ENCODE measurements around the gene THRB. TPM values are rescaled to one million over a fixed set of nuclear protein-coding genes. Genes with fewer than 3 reads are reported as not detected.

Gene THRB
- total and polyA plus RNA-seq, 12 donors = 3.8 to 32.8 (median 26.0) TPM

- Histone ChIP-seq H3K9me3 (no peaks in the 10 kb centered on the region), H3K4me3 (no peak overlapping the region), H3K27ac (no peak overlapping the region), H3K4me1 (peaks cover 0 to 34% (median 8%) of the 10 kb centered on the region in 9 donors), H3K36me3 (no peaks in the 10 kb centered on the region), H3K27me3 (no peaks in the 10 kb centered on the region)
- ATAC-seq (no peak), DNase-seq (no peak)
- intact Hi-C loops (cut with DNase I) = loop anchor here in 1 of 10 donors (10.0 kb wide), 1 partner anchor 258 kb away; no protein-coding TSS in a partner anchor
- no peak for TF ChIP-seq CTCF (IDR thresholded peaks at IDR 0.05)
Observed at GRCh38 chr3:24387000-24387399, 107.7 kb downstream of the THRB start.

DNA sequence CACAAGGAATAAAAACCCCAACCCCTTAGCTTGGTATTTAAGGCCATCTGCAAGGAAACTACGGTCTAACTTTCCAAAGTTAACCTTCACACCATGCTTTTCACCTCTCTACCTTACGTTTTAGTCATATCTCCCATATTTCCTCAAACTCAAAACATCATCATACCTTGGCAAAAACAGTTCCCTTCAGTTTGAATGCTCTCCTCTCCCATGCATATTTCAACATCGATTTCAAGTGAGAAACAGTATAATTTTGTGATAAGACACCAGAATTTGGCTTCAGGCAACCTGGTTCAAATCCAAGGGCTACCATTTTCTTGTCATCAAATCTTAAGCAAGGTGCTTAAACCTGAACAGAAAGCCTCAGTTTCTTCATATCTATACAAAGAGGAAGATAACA lies 108.2 kb downstream of the THRB start:
- no peaks in the 10 kb centered on the region for H3K36me3 ChIP-seq
- no peak overlapping the region for H3K27ac ChIP-seq
- no peak for TF ChIP-seq CTCF (IDR thresholded peaks at IDR 0.05)
- H3K9me3 ChIP-seq = no peaks in the 10 kb centered on the region
- H3K4me1 ChIP-seq = peaks cover 0 to 34% (median 8%) of the 10 kb centered on the region in 9 donors
- no peaks in the 10 kb centered on the region for H3K27me3 ChIP-seq
- ATAC-seq (no peak), DNase-seq (no peak)
- H3K4me3 ChIP-seq = no peak overlapping the region
- intact Hi-C loops (cut with DNase I) = loop anchor here in 1 of 10 donors (10.0 kb wide), 1 partner anchor 258 kb away; no protein-coding TSS in a partner anchor
- WGBS, 2 donors = 77 to 82% methylated on average over 3 of the region's 3 CpGs

GRCh38 chr3:24385012-24385615 lies 109.5 kb downstream of the THRB start:
- TF ChIP-seq CTCF (IDR thresholded peaks at IDR 0.05) = no peak
- DNase-seq = no peak
- Histone ChIP-seq H3K4me1 (peaks cover 0 to 30% (median 6%) of the 10 kb centered on the region in 9 donors), H3K27ac (no peak overlapping the region), H3K4me3 (no peak overlapping the region), H3K36me3 (no peaks in the 10 kb centered on the region), H3K27me3 (no peaks in the 10 kb centered on the region), H3K9me3 (no peaks in the 10 kb centered on the region)
- ATAC-seq = no peak
- intact Hi-C loops (cut with DNase I) = loop anchor here in 1 of 10 donors (10.0 kb wide), 1 partner anchor 260 kb away; no protein-coding TSS in a partner anchor
- WGBS, 2 donors = 78 to 88% methylated on average over 2 of the region's 2 CpGs

- Histone ChIP-seq H3K9me3 (no peaks in the 10 kb centered on the region), H3K36me3 (no peaks in the 10 kb centered on the region), H3K27ac (no peak overlapping the region), H3K4me1 (peaks cover 0 to 23% (median 3%) of the 10 kb centered on the region in 9 donors), H3K4me3 (no peak overlapping the region), H3K27me3 (no peaks in the 10 kb centered on the region)
- no peak for DNase-seq
- TF ChIP-seq CTCF (IDR thresholded peaks at IDR 0.05) = no peak
- ATAC-seq = no peak
- 95 to 96% methylated on average over 2 of the region's 2 CpGs for WGBS, 2 donors
- intact Hi-C loops (cut with DNase I) = loop anchor here in 1 of 10 donors (10.0 kb wide), 1 partner anchor 262 kb away; no protein-coding TSS in a partner anchor
Observed at GRCh38 chr3:24382647-24383046, 112.0 kb downstream of the THRB start.
